Stomach (tissue), 4 donors: Measurements from ENCODE around the gene LRCH1.

Experiments used
- CTCF ChIP-seq, 7 experiments: fragments of 450-650 bp in 4 of 7; fragments of 200-600 bp in 3 of 7; sonication (generic) in 3 of 7; IDR thresholded peaks; one replicate each; pipeline ENCODE4 v1.5.1; 2016 to 2019; ENCODE audit warnings: antibody characterized with exemption in 7 of 7, control low read depth in 2 of 7, mild to moderate bottlenecking in 1 of 7
- POLR2A ChIP-seq, 4 donors: fragments of 450-650 bp; IDR thresholded peaks; one replicate each; pipeline ENCODE4 v1.6.1; 2016; ENCODE audit warnings: antibody characterized with exemption in 4 of 4, control low read depth in 2 of 4, mild to moderate bottlenecking in 1 of 4, moderate library complexity in 1 of 4

- no peak for TF ChIP-seq CTCF (IDR thresholded peaks at IDR 0.05)
- TF ChIP-seq POLR2A (IDR thresholded peaks at IDR 0.05) = no peak
Observed at GRCh38 chr13:46562581-46562980, 9.6 kb downstream of the LRCH1 start.
